Measurements from ENCODE around the gene PIGQ. TPM values are rescaled to one million over a fixed set of nuclear protein-coding genes. Genes with fewer than 3 reads are reported as not detected.
"Not testable (repeated sequence)": the region's sequence is repeated elsewhere in the genome, so short reads cannot be mapped to it uniquely, and the experiment has no call there.

PIGQ gene
- total and polyA plus RNA-seq, 4 donors = 34.9 to 98.2 (median 61.4) TPM

DNA sequence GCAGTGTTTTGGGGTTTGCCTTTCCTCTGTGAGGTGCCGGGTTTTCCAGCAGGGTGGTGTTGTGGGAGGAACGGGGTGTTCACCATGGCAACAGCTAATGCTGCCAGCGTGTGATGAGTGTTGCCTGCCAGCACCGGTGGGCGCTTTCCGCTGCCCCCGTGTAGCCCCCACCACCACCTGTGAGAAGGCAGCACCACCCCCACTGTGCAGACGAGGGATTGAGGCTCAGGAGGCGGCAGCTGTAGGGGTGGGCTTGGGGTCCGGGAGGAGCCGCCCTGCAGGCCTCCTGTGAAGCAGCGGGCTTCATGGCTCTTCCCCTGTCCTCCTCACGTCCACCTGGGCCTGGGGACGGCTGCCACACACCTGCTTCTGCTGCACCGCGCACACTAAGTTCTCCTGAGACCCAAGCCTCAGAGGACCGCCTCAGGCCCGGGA, 25.3 kb downstream of the PIGQ start:
- H3K27ac ChIP-seq (ENCODE audit: low read depth in 1 of 2, low read length in 1 of 2) = no peak overlapping the region
- WGBS, 2 donors = 89 to 90% methylated on average over 18 of the region's 18 CpGs

DNA sequence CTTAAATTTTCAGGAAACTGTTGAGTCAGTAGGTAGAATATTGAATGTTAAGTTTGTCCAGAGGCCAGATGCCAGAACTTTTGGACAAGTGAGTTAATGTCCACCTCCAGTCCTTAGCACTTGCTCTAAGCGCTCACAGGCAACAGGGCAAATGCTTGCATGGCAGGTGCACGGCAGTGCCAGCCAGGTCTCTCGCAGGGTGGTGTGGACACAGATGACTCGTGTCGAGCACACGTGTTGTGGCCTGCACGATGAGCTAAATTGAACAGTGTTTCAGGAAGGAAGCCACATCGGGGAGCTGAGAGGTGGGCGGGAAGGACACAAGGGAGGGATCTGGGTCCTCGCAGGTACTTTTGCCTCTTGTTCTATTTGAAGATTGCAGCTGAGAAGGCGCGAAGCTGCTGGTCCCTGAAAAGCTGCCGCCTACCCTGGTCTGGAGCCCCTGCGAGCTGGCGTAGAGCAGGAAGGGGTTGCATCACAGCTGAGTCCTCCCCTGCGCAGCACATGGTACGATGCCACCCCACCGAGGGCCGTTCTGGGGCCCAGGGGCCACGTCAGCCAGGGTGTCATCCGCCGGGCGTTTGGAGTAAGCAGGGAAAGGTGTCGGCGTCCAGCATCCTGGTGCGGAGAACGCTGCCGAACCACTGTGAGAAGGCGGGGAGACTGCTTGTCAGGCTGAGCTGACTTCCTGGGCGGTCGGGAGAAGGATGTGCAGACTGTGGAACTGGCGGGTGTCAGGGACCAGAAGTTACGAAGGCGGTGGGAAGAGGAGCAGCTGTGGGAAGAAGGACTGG, 26.4 kb downstream of the PIGQ start:
- Histone ChIP-seq H3K9ac (ENCODE audit: insufficient read depth in 1 of 2, low read length in 2 of 2) (no peak overlapping the region), H3K27me3 (ENCODE audit: control insufficient read depth in 3 of 3, insufficient read depth in 3 of 3, low read length in 2 of 3) (no peaks in the 10 kb centered on the region), H3K27ac (ENCODE audit: low read depth in 1 of 2, low read length in 1 of 2) (no peak overlapping the region), H3K36me3 (ENCODE audit: control insufficient read depth in 4 of 4, insufficient read depth in 4 of 4, low read length in 4 of 4) (peaks cover 0 to 13% (median 5%) of the 10 kb centered on the region in 4 donors), H3K4me1 (ENCODE audit: control insufficient read depth in 5 of 5, insufficient read depth in 5 of 5, low read length in 5 of 5) (peaks cover 0 to 28% (median 16%) of the 10 kb centered on the region in 5 donors), H3K9me3 (ENCODE audit: control insufficient read depth in 4 of 4, insufficient read depth in 3 of 4, low read length in 3 of 4) (no peaks in the 10 kb centered on the region), H3K4me3 (no peak overlapping the region)
- 39 to 76% methylated on average over 34 of the region's 34 CpGs for WGBS, 2 donors
- TF ChIP-seq, protein P1, sequence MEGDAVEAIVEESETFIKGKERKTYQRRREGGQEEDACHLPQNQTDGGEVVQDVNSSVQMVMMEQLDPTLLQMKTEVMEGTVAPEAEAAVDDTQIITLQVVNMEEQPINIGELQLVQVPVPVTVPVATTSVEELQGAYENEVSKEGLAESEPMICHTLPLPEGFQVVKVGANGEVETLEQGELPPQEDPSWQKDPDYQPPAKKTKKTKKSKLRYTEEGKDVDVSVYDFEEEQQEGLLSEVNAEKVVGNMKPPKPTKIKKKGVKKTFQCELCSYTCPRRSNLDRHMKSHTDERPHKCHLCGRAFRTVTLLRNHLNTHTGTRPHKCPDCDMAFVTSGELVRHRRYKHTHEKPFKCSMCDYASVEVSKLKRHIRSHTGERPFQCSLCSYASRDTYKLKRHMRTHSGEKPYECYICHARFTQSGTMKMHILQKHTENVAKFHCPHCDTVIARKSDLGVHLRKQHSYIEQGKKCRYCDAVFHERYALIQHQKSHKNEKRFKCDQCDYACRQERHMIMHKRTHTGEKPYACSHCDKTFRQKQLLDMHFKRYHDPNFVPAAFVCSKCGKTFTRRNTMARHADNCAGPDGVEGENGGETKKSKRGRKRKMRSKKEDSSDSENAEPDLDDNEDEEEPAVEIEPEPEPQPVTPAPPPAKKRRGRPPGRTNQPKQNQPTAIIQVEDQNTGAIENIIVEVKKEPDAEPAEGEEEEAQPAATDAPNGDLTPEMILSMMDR (IDR thresholded peaks at IDR 0.05; ENCODE audit: control extremely low read depth, extremely low read depth) = no peak
- DNase-seq (no peak), ATAC-seq (ENCODE audit: insufficient read depth, low FRiP score) (no peak)

More for the DNA sequence above, 25.3 kb downstream of the PIGQ start:
- DNase-seq (no peak), ATAC-seq (ENCODE audit: insufficient read depth, low FRiP score) (no peak)
- Histone ChIP-seq H3K4me3 (no peak overlapping the region), H3K9ac (ENCODE audit: insufficient read depth in 1 of 2, low read length in 2 of 2) (no peak overlapping the region), H3K36me3 (ENCODE audit: control insufficient read depth in 4 of 4, insufficient read depth in 4 of 4, low read length in 4 of 4) (peaks cover 0 to 13% (median 5%) of the 10 kb centered on the region in 4 donors), H3K9me3 (ENCODE audit: control insufficient read depth in 4 of 4, insufficient read depth in 3 of 4, low read length in 3 of 4) (no peaks in the 10 kb centered on the region), H3K4me1 (ENCODE audit: control insufficient read depth in 5 of 5, insufficient read depth in 5 of 5, low read length in 5 of 5) (peaks cover 0 to 33% (median 21%) of the 10 kb centered on the region in 5 donors), H3K27me3 (ENCODE audit: control insufficient read depth in 3 of 3, insufficient read depth in 3 of 3, low read length in 2 of 3) (no peaks in the 10 kb centered on the region)
- TF ChIP-seq, protein P1 (IDR thresholded peaks at IDR 0.05; ENCODE audit: control extremely low read depth, extremely low read depth) = no peak

GRCh38 chr16:596736-597060, 26.9 kb downstream of the PIGQ start:
- Histone ChIP-seq H3K4me3 (no peak overlapping the region), H3K27me3 (ENCODE audit: control insufficient read depth in 3 of 3, insufficient read depth in 3 of 3, low read length in 2 of 3) (no peaks in the 10 kb centered on the region), H3K4me1 (ENCODE audit: control insufficient read depth in 5 of 5, insufficient read depth in 5 of 5, low read length in 5 of 5) (peaks cover 0 to 26% (median 13%) of the 10 kb centered on the region in 5 donors), H3K36me3 (ENCODE audit: control insufficient read depth in 4 of 4, insufficient read depth in 4 of 4, low read length in 4 of 4) (peaks cover 0 to 13% (median 5%) of the 10 kb centered on the region in 4 donors), H3K27ac (ENCODE audit: low read depth in 1 of 2, low read length in 1 of 2) (no peak overlapping the region), H3K9ac (ENCODE audit: insufficient read depth in 1 of 2, low read length in 2 of 2) (no peak overlapping the region), H3K9me3 (ENCODE audit: control insufficient read depth in 4 of 4, insufficient read depth in 3 of 4, low read length in 3 of 4) (no peaks in the 10 kb centered on the region)
- DNase-seq (no peak), ATAC-seq (ENCODE audit: insufficient read depth, low FRiP score) (no peak)
- WGBS, 2 donors = 90 to 93% methylated on average over 12 of the region's 12 CpGs
- TF ChIP-seq, protein P1 (IDR thresholded peaks at IDR 0.05; ENCODE audit: control extremely low read depth, extremely low read depth) = no peak

DNA sequence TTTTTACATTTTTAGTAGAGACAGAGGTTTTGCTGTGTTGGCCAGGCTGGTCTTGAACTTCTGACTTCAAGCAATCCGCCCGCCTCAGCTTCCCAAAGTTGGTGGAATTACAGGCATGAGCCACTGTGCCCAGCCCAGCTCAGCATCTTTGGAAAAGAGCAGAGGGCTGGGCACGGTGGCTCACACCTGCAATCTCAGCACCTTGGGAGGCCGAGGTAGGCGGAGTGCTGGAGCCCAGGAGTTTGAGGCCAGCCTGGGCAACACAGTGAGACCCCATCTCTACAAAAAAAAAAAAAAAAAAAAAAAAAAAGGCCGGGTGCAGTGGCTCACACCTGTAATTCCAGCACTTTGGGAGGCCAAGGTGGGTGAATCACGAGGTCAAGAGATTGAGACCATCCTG, 27.9 kb downstream of the PIGQ start:
- not testable (repeated sequence) for ATAC-seq (ENCODE audit: insufficient read depth, low FRiP score); H3K27ac ChIP-seq (ENCODE audit: low read depth in 1 of 2, low read length in 1 of 2); DNase-seq; H3K4me3 ChIP-seq; H3K9me3 ChIP-seq (ENCODE audit: control insufficient read depth in 4 of 4, insufficient read depth in 3 of 4, low read length in 3 of 4); H3K9ac ChIP-seq (ENCODE audit: insufficient read depth in 1 of 2, low read length in 2 of 2); H3K27me3 ChIP-seq (ENCODE audit: control insufficient read depth in 3 of 3, insufficient read depth in 3 of 3, low read length in 2 of 3)
- H3K4me1 ChIP-seq (ENCODE audit: control insufficient read depth in 5 of 5, insufficient read depth in 5 of 5, low read length in 5 of 5) = peaks cover 0 to 17% (median 3%) of the 10 kb centered on the region in 5 donors
- WGBS, 2 donors = 96 to 97% methylated on average over 6 to 7 of the region's 7 CpGs
- H3K36me3 ChIP-seq (ENCODE audit: control insufficient read depth in 4 of 4, insufficient read depth in 4 of 4, low read length in 4 of 4) = peaks cover 0 to 13% (median 5%) of the 10 kb centered on the region in 4 donors

Measured in lung (tissue), 12 donors.